ENCODE data around the gene OSM.
"Not testable (repeated sequence)": the region's sequence is repeated elsewhere in the genome, so short reads cannot be mapped to it uniquely, and the experiment has no call there.

- not testable (repeated sequence) for TF ChIP-seq POLR2AphosphoS5 (IDR thresholded peaks at IDR 0.05; ENCODE audit: low read depth, low read length); CBX3 (IDR thresholded peaks at IDR 0.05; ENCODE audit: low read depth); POLR2A (IDR thresholded peaks at IDR 0.05; ENCODE audit: borderline replicate concordance, extremely low read depth, insufficient read depth, insufficient read length); EZH2 (IDR thresholded peaks at IDR 0.05); CTCF (IDR thresholded peaks at IDR 0.05 in 2 of 3, conservative IDR thresholded peaks at IDR 0.05 in 1 of 3; ENCODE audit: borderline replicate concordance in 1 of 3, insufficient read depth in 1 of 3, low read depth in 2 of 3, low read length in 2 of 3); YY1 (IDR thresholded peaks at IDR 0.05; ENCODE audit: extremely low read depth, insufficient replicate concordance, low read depth, low read length)
- TF ChIP-seq, protein P1, sequence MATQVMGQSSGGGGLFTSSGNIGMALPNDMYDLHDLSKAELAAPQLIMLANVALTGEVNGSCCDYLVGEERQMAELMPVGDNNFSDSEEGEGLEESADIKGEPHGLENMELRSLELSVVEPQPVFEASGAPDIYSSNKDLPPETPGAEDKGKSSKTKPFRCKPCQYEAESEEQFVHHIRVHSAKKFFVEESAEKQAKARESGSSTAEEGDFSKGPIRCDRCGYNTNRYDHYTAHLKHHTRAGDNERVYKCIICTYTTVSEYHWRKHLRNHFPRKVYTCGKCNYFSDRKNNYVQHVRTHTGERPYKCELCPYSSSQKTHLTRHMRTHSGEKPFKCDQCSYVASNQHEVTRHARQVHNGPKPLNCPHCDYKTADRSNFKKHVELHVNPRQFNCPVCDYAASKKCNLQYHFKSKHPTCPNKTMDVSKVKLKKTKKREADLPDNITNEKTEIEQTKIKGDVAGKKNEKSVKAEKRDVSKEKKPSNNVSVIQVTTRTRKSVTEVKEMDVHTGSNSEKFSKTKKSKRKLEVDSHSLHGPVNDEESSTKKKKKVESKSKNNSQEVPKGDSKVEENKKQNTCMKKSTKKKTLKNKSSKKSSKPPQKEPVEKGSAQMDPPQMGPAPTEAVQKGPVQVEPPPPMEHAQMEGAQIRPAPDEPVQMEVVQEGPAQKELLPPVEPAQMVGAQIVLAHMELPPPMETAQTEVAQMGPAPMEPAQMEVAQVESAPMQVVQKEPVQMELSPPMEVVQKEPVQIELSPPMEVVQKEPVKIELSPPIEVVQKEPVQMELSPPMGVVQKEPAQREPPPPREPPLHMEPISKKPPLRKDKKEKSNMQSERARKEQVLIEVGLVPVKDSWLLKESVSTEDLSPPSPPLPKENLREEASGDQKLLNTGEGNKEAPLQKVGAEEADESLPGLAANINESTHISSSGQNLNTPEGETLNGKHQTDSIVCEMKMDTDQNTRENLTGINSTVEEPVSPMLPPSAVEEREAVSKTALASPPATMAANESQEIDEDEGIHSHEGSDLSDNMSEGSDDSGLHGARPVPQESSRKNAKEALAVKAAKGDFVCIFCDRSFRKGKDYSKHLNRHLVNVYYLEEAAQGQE (IDR thresholded peaks at IDR 0.05; ENCODE audit: low read depth), result not testable (repeated sequence)
- TF ChIP-seq, protein P2, sequence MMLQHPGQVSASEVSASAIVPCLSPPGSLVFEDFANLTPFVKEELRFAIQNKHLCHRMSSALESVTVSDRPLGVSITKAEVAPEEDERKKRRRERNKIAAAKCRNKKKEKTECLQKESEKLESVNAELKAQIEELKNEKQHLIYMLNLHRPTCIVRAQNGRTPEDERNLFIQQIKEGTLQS (IDR thresholded peaks at IDR 0.05), result not testable (repeated sequence)
Measured at GRCh38 chr22:30234325-30234724, 32.3 kb downstream of the OSM start.

Data from HCT116 (cell line).